ENCODE data around the gene SLC45A1. TPM values are rescaled to one million over a fixed set of nuclear protein-coding genes. Genes with fewer than 3 reads are reported as not detected.

Gene SLC45A1
- total and polyA plus RNA-seq, 9 of the 15 experiments (the other 6 are each of a cell fraction or from before 2014, with no cell fraction given): not detected

DNA sequence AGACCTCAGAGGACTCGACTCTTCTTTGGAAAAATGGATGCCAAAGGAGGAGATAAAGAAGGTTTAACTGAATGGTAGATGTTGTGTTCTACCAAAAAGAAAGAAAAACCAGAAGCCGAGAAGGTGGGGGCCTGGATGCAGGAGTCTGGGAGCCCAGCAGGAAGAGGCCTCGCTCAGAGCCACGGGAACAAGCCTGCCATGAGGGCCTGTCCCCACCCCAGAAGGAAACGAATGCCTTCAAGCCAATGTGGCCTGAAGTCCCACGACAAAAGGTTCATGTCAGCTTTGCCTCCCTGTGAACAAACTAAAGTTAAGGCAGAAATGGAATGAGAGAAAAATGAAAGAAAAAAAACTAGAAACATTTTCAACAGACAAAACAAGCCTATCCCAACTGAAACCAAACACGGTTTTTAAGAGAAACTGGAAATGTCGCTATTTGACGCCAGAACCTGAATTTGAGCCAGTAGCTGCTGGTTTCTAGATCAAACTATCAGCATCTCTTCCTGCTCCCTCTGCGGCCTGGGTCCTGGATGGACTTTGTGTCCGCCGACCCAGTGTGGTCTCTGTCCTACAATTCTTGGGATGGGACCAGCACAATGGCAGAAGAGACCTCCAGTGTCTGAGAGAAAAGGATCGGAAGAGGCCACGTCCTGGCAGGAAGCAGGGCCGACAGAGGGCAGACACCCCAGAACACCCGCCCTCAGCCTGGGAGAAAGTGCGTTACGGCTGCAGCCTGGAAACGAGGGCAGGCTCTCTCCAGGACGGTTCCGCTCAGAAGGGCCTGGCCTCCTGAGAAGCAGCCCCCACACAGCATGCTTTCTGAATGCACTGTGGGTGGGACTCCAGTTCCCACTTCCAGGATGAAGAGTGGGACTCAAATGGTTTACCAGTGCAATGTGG lies 35.2 kb downstream of the SLC45A1 start (continued):
- TF ChIP-seq MXI1 (IDR thresholded peaks at IDR 0.05; ENCODE audit: low read depth, low read length): no peak
- no peak for TF ChIP-seq PPARD (CRISPR knock-in tag; IDR thresholded peaks at IDR 0.05)
- no peak for TF ChIP-seq ETV5 (CRISPR knock-in tag; IDR thresholded peaks at IDR 0.05; ENCODE audit: low read depth)
- TF ChIP-seq BRD4 (IDR thresholded peaks at IDR 0.05): no peak

DNA sequence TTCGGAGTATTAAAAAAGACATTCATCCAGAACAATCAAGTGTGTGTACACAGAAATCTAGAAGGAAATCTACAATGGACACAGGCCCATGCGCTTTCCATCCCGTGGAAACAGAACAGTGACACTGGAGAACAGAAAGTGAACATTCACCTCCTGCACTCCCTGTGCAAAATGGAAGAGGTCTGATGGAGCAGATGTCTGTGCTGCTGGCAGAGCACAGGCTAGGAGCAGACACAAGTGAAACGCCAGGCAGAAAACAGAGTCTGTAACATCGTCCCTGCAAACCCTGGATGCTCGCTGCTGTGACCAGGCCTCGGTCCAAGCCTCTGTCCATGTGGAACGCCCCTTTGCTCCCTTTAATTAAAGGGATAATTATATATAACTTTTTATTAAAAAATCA lies 36.1 kb downstream of the SLC45A1 start:
- ChIA-PET POLR2A (no interaction called here), CTCF (ENCODE audit: low intra/inter-chr PET ratio) (no interaction called here)
- ATAC-seq: no peak
- H3K36me3 ChIP-seq (ENCODE audit: control insufficient read depth, insufficient read depth, low read length): peaks cover 51% of the 10 kb centered on the region
- no peaks in the 10 kb centered on the region; a peak in 1 of 5 replicates for H3K27me3 ChIP-seq (ENCODE audit: control insufficient read depth in 2 of 2, insufficient read depth in 2 of 2, low read length in 2 of 2)
- H3K27ac ChIP-seq (ENCODE audit: extremely low read depth, low read depth, low read length): no peak overlapping the region
- H3K79me2 ChIP-seq (ENCODE audit: control insufficient read depth, insufficient read depth, low read length): no peaks in the 10 kb centered on the region
- H4K20me1 ChIP-seq (replicated peaks; ENCODE audit: control insufficient read depth, insufficient read depth, low read length): peaks cover 18% of the 10 kb centered on the region; the same call in 1 of the 2 replicates
- in situ Hi-C loops (cut with MboI) (no loop called here), intact Hi-C loops (cut with micrococcal nuclease) (no loop called here)
- peaks cover 0 to 16% of the 10 kb centered on the region in 2 experiments; a peak in 1 of 5 replicates for H3K4me1 ChIP-seq (replicated peaks in 1 of 2; ENCODE audit: control insufficient read depth in 2 of 2, insufficient read depth in 2 of 2, low read length in 2 of 2)
- FAIRE-seq: no peak
- BruUV-seq (replicated peaks): no TSS peak
- TF ChIP-seq, protein P1, sequence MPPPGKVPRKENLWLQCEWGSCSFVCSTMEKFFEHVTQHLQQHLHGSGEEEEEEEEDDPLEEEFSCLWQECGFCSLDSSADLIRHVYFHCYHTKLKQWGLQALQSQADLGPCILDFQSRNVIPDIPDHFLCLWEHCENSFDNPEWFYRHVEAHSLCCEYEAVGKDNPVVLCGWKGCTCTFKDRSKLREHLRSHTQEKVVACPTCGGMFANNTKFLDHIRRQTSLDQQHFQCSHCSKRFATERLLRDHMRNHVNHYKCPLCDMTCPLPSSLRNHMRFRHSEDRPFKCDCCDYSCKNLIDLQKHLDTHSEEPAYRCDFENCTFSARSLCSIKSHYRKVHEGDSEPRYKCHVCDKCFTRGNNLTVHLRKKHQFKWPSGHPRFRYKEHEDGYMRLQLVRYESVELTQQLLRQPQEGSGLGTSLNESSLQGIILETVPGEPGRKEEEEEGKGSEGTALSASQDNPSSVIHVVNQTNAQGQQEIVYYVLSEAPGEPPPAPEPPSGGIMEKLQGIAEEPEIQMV (tag; conservative IDR thresholded peaks at IDR 0.05; ENCODE audit: low read depth): no peak
- no peak for TF ChIP-seq KHSRP (IDR thresholded peaks at IDR 0.05)
- H3K9ac ChIP-seq (ENCODE audit: insufficient read depth in 1 of 2, low read depth in 2 of 2, low read length in 2 of 2): no peak overlapping the region
- peaks cover 3% of the 10 kb centered on the region for H3K9me1 ChIP-seq (ENCODE audit: control insufficient read depth, insufficient read depth, low read length)
- 79% methylated on average over 8 of the region's 8 CpGs for WGBS (ENCODE audit: insufficient coverage, low coverage, missing lambda C conversion rate)
- no peak overlapping the region for H2AFZ ChIP-seq (ENCODE audit: low read depth, low read length)
- no peak for DNase-seq (ENCODE audit: extremely low read depth in 1 of 4, low spot score in 3 of 4)
- no peak overlapping the region for H3K4me2 ChIP-seq (ENCODE audit: insufficient read depth, low read length)
- H3K9me3 ChIP-seq (replicated peaks; ENCODE audit: control insufficient read depth, insufficient read depth, low read depth, low read length): no peaks in the 10 kb centered on the region
- H3K4me3 ChIP-seq: no peak overlapping the region

Data from K562 (cell line).